ENCODE results near the gene SNPH. TPM values are rescaled to one million over a fixed set of nuclear protein-coding genes. Genes with fewer than 3 reads are reported as not detected.

SNPH gene
- total RNA-seq, 1 donor from 2014 or later: 4.6 TPM

DNA sequence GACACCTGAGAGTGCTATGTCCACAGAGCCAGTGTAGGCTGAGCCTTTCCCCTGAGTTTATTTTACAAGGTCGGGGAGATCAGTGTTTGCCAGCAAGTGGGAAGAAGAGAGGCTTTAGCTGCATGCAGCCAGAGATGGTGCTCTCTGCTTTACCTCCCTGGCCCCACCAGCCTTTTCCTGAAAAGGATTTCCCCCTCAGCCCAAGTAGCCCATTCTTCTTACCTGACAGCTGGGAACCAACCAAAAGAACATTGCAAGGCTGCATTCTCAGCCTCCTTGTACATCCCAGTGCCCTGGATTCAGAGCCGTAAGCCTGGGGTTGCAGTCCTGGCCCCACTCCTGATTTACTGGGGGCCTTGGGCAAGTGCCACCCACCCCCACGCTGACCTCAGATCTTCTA lies 16.9 kb downstream of the SNPH start:
- DNase-seq (ENCODE audit: low read depth): no peak
- no peak overlapping the region for H3K4me3 ChIP-seq (ENCODE audit: low read depth, low read length)
- TF ChIP-seq, protein P1, sequence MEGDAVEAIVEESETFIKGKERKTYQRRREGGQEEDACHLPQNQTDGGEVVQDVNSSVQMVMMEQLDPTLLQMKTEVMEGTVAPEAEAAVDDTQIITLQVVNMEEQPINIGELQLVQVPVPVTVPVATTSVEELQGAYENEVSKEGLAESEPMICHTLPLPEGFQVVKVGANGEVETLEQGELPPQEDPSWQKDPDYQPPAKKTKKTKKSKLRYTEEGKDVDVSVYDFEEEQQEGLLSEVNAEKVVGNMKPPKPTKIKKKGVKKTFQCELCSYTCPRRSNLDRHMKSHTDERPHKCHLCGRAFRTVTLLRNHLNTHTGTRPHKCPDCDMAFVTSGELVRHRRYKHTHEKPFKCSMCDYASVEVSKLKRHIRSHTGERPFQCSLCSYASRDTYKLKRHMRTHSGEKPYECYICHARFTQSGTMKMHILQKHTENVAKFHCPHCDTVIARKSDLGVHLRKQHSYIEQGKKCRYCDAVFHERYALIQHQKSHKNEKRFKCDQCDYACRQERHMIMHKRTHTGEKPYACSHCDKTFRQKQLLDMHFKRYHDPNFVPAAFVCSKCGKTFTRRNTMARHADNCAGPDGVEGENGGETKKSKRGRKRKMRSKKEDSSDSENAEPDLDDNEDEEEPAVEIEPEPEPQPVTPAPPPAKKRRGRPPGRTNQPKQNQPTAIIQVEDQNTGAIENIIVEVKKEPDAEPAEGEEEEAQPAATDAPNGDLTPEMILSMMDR (conservative IDR thresholded peaks at IDR 0.05; ENCODE audit: low read depth, low read length): no peak

DNA sequence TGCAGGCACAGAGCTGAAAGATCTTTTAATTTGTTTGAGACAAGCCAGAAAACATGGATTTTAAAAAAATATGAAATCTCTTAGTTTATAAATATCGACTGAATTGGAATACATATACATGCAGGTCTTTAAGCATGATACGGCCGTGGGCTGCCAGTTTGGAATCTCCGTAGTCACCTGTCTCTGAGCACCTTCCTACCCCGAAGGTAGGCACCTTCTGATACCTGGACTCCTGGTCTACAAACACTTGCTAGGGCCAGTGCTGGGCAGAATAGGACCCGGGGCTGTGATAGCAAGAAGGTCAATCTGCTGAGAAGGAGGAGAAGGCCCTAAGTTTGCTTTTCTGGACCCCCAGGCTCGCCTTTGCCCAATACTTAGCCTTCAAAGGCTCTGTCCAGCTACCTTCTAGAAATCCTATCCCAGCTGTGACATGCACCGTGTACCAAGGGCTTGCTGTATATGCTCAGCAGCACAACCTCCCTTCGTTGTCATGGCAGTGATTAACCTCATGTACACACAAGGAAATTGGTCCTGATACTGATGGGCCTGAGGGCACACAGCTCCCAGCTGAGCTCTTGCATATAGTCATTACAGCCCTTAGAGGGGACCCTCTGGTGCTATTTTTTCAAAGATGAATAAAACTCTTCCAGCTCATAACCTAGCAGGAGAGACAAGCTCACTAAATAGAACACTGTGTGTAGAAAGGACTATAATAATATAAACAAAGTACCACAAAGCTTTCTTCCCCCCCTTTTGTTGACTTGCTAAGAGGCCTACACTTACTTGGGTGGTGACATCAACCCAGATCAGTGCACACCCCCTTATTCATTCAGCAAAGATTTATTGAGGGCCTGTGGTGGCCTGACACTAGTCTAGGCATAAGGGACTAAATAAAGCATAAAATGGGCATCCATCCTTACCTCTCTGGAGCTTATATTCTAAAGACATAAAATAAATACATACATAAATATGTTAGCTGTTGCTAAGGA lies 17.7 kb downstream of the SNPH start:
- H3K4me3 ChIP-seq (ENCODE audit: low read depth, low read length): no peak overlapping the region
- TF ChIP-seq, protein P1 (conservative IDR thresholded peaks at IDR 0.05; ENCODE audit: low read depth, low read length): no peak
- DNase-seq (ENCODE audit: low read depth): no peak

DNA sequence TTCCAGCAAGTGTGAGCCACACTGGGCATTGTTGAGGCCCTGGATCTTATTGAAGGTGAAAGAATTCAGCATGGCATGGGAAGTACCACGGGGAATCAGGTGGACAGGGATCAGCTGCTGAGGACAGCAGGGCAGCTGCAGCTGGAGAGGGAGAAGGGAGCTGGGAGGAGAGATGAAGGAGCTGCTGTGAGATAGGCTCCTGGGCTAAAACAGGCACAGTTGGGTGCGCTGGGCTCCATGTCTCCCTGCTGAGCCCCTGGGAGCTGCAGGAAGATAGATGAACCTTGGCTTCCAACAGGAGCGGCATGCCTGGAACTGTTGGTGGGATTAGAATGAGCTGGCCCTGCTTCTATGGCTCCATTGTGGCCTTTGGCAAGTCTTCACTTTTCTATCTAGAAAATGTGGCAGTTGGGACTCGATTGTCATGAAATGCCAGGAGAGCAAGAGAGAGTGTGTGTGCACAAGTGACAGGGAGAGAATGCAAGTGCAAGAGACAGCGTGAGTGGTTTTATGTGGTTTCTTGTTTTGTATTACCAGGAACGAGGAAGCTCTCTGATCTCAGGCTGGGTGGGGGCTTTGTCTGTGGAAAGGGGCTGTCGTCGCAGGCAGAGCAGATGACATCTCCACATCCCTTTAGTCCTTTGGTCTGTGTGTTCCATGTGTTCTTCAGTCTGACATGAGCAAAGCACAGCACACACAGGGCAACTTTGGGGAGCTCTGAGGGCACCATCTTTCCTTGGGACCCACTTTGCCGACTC lies 20.4 kb downstream of the SNPH start:
- H3K4me3 ChIP-seq (ENCODE audit: low read depth, low read length): no peak overlapping the region
- TF ChIP-seq, protein P1 (conservative IDR thresholded peaks at IDR 0.05; ENCODE audit: low read depth, low read length): no peak
- DNase-seq (ENCODE audit: low read depth): no peak

DNA sequence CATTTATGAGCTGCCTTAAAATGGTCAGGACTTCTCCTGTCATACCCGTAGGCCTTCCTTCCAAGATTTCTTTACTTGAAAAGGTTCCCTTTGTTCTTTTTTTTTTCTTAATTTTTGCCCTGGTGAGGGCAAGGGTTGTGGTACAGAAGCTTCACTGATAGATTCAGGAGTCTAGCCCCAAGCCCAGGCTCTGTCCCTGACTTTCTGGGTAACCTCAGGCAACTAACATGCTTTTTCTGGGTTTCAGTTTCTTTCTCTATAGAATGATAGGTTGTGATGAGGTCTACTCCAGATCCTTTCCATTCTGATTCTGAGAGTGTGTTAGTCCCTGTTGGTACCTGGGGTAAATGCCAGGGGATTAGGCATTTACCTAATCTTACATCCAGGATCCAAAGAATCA lies 21.2 kb downstream of the SNPH start:
- no peak for DNase-seq (ENCODE audit: low read depth)
- no peak overlapping the region for H3K4me3 ChIP-seq (ENCODE audit: low read depth, low read length)
- TF ChIP-seq, protein P1 (conservative IDR thresholded peaks at IDR 0.05; ENCODE audit: low read depth, low read length): no peak

DNA sequence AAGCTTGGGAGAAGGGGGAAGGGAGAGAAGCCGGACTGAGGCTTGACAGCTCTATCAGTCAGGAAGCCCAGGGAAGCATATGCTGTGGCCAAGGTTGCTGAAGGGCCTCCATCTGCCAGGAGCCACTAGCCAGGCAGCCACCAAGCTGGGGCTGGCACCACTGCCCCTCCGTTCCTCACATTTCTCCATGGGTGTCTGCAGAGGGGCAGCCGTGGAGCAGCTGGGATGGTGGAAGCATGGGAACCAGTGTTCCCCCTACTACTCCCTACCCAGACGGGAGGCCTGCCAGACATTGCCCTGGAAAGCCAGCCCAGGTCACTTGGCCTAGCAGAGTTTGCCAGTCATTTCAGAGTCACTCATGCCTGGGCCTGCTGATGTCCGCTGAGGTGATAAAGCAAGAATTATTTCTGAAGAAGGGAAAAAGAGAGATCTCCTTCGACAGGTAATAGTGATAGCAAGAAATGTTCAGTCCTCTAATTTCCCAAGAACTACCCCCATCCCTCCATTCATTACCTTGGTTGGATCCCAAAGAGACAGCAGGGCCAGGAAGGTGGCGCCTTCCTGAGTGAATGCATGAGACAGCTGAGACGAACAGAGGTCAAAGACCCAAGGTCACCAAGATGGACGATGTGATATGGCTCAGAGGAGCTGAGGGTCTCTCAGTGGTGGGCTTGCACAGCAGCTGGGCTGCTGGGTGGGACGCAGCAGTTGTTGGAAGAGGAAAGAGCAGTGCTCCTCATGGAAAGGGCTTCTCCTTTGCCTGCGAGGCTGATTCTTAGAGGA lies 21.9 kb downstream of the SNPH start:
- TF ChIP-seq, protein P1 (conservative IDR thresholded peaks at IDR 0.05; ENCODE audit: low read depth, low read length): no peak
- H3K4me3 ChIP-seq (ENCODE audit: low read depth, low read length): no peak overlapping the region
- no peak for DNase-seq (ENCODE audit: low read depth)

DNA sequence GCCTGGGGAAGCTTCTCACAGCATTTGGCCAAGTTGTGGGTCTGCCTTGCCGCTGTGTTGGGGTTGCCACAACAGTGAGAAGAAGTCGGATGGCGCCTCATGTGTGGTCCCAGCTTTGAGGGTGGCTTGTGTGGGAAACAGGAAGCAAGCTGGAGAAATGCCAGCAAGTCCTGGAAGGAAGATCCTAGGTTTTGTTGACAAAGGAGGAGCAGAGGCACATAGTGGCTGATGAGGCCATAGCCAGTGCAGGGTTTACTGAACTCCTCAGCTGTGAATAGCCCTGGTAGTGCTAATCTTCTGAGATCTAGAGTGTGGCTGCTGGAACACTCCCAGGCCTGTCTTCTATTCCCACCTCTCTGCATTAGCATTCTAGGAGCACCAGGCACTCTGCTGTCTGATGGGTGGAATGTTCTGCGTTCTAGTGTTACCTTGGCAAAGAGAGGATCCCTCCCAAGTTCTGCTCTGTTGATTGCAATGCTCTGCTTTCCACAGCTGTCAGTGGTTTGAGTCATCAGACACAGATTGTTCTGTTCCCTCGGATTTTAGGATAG lies 25.2 kb downstream of the SNPH start:
- H3K4me3 ChIP-seq (ENCODE audit: low read depth, low read length): no peak overlapping the region
- DNase-seq (ENCODE audit: low read depth): peak; percentile 23
- TF ChIP-seq, protein P1 (conservative IDR thresholded peaks at IDR 0.05; ENCODE audit: low read depth, low read length): no peak

Data from epithelial cell of proximal tubule (primary cell).